ENCODE measurements around the gene IRGQ.
A peak's percentile ranks its signal among the peaks of the same experiment; 100 is the strongest.
"Not testable (repeated sequence)": the region's sequence is repeated elsewhere in the genome, so short reads cannot be mapped to it uniquely, and the experiment has no call there.

The IRGQ gene

DNA sequence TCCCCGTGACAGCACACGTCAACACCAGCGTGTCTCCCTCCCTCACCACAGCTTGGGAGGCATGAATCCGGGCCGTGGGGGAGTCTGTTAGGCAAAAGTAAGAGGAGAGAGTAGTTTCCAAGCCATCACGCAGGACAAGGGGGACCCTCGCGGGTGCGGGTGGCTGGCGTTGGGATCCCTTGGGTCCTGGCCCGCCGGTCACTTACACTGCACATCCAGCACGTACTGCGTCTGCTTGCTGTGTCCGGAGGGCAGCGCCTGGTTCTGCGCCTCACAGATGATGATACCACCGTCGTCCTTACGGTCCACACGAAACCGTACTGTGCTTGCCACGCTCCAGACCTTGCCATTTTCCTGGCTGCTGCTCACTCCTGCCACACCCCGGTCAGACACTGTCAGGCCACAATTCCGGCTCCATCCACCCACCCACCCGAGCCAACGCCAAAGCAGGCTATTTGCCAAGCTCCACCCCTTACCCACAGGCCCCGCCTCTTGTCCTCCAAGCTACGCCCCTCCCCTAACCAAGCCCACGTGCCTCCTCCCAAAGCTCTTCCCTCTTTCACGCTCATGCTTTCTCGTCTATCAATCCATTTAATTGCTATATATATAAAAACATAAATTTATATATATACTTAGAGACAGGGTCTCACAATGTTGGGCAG, 30.1 kb upstream of the IRGQ start:
- no peak for DNase-seq (ENCODE audit: low read depth in 2 of 3, low spot score in 2 of 3)

- DNase-seq (ENCODE audit: low read depth in 2 of 3, low spot score in 2 of 3), result peak; percentile 53 to 71 (median 61)
These were observed 29.0 kb upstream of the IRGQ start for GRCh38 chr19:43624933-43625332.

DNA sequence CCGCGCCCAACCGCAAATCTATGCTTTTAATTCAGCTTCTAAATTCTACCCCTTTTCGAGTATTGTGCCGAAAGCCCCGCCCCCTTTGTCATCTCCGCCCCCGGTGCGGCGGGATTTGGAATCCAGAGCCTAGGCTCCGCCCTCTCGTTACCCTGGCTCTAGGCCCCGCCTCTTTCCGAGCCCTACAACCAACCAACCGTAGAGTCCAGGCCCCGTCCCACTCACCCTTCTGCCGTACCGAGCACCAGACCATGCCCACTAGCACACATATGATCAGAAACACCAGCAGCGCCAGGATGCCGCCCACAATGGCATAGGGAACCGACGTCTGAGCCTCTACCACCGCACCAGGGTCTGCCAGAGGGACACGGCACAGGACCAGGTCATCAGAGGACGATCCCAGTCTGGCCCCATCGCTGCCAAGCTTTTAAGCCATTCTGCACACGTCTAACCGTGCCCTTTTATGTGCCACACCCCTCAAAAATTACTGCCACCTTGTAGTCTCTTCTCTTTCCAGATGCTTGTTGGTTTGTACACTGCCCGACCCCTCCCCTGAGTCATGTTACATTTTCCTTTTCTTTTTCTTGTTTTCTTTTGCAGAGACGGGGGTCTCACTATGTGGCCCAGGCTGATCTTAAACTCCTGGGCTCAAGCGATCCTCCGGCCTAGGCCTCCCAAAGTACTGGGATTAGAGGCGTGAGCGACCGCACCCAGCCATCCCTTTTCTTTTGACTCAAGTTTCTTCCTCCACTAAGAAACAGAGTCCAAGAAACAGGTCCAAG, 28.1 kb upstream of the IRGQ start:
- DNase-seq (ENCODE audit: low read depth in 2 of 3, low spot score in 2 of 3), result no peak

GRCh38 chr19:43622956-43623355, 27.0 kb upstream of the IRGQ start:
- no peak for DNase-seq (ENCODE audit: low read depth in 2 of 3, low spot score in 2 of 3)

DNA sequence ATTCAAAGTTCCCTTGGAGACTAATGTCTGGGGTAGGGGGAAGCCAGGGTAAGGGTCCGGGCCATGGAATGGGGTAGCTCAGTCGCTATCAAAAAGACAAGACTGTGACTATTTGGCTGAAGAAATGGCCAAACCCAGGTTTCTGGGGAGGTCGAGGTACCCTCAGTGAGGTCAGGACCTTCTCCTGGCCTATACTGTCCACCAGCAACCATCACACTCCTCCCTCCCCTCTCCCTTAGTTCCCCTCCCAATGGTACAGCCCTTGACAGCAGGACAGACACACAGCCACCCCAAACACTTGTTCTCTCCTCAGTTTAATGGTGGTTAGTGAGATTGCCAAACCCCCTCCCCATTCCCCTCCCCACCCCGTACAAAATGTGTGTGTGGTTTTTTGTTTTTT, 26.1 kb upstream of the IRGQ start:
- no peak for DNase-seq (ENCODE audit: low read depth in 2 of 3, low spot score in 2 of 3)

DNA sequence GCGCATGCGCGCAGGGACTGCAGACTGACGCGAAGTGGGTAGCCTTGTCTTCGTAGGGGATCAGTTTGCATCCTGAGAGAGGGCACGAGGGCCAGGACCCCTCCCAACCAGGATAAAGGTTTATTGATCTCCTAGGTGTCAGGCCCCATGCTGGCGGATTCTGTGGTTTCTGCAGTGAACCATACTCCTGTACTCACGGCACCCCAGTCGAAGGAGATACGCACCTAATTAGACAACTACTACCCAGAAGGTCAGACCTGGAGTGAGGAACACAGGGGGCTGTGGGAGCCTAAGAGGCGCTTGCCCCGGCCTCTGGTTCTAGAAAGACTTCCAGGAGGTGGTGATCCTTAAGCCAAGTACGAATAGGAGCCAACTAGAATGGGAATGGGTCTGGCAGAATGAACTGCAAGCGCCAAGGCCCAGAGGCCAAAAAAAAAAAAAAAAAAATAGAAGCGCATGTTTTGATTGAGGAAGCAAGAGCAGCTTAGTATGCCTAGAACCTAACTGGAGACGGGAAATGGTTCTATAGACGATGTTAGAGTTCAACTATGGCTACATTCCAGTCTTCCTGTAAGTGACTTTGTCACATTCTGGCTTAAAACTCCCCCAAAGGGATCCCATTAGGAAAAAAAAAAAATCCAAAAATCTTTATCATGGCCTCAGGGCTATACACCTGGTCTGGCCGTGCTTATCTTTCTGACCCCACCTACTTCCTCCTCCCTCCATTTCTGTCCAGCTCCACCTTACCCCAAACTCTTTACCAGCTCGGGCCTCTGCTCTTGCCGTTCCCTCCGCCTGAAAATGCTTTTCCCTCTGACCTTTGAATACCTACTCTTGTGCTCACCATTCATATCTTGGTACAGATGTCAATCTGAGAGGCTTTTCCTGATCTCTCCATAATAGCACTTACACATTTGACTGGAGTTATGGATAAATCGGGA, 24.4 kb upstream of the IRGQ start:
- no peak for DNase-seq (ENCODE audit: low read depth in 2 of 3, low spot score in 2 of 3)

DNA sequence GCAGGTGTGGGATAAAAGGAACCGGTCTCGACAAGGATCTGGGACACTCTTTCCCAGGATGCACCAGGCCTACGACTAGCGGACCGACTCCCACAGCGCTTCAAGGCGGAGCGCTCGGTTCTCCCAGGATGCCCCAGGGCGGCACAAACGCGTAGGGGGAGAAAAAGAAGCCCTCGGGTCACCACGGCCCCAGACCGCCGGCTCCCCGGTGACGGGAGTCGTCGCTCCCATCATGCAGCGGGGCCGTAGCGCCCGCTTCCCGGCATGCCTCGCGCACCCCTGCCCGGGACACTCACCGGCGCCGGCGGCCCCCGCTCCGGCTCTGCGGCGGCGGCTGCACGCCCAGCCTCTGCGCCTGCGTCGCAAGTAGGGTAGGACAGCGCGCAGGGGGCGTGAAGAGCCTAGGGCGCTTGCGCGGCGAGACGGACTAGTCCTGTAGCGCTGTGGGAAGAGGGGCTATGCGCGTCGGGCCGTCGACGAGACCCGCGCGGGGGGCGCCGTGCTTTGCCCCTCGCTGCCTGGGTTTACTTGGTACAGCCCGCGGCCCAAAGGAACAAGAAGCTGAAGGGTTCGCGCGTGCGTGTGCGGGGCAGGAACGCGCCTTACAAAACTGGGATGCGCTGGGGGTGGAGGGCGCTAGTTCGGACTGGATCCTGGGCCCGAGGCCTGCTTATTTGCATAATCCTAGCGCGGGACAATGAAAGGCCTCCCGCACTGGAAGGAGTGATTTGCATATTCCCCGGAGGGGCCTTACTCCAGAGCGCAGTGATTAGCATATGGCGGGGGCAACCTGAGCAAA, 23.5 kb upstream of the IRGQ start, which contains the start of gene ZNF428:
TSS of gene ZNF428 (minus strand) at position 368 of the 799 bp plus-strand sequence. CDS start 5,325 bp downstream, outside the sequence.
- peak; percentile 65 to 79 (median 78) for DNase-seq (ENCODE audit: low read depth in 2 of 3, low spot score in 2 of 3)

DNA sequence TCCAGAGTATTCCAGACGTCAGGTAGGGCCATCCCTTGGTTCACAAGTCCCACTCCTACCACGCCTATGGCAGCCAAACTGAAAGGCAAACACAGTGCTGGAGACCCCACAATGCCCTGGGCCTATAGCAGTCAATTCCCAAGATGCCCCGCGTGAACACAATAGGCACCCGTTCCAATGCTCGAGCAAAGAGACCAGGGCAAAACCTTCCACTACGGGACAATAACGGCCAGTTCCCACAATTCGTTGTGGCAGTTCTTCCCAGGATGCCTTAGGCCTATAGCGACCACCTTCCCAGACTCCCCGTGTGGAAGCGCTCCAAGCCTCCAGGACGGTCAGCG, 23.0 kb upstream of the IRGQ start:
- DNase-seq (ENCODE audit: low read depth in 2 of 3, low spot score in 2 of 3), result no peak

DNA sequence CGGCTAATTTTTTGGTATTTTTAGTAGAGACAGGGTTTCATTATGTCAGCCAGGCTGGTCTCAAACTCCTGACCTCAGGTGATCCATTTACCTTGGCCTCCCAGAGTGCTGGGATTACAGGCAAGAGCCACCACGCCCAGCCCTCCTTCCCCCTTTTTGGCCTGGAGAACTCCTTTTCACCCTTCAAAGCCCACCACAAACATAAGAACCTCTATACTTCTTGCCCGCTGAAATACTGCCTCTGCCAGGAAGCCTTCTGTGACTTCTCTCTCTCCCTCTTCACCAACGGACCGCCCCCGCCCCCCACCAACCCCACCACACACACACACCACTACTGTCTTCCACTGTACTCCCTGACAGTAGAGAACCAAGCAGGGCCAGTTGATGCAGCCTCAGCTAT, 21.0 kb upstream of the IRGQ start:
- DNase-seq (ENCODE audit: low read depth in 2 of 3, low spot score in 2 of 3), result no peak

- no peak for DNase-seq (ENCODE audit: low read depth in 2 of 3, low spot score in 2 of 3)
These were observed 20.4 kb upstream of the IRGQ start for GRCh38 chr19:43616306-43616705.

DNA sequence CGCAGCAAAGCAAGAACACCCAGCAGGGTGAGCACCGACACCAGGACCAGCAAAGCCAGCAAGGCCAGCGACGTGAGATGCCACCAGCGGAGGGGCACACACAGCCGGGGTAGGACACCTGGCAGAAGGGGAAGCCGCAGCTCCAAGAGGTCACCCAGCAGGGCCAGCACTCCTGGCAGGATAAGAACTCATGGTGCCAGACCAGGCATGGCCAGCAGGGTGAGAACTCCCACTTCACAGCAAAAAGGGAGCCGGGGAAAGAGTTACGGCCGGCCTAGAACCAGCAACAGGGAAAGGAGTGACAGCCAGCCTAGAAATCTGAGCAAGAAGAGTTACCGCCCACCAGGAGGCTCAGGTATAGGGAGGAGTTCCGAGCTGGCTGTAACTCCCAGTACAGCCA, 16.4 kb upstream of the IRGQ start:
- no peak for DNase-seq (ENCODE audit: low read depth in 2 of 3, low spot score in 2 of 3)

GRCh38 chr19:43611788-43612187, 15.9 kb upstream of the IRGQ start, which contains the start of gene SRRM5:
SRRM5 (plus strand) TSS chr19:43612088; CDS start chr19:43612122, 34 bp downstream.
- no peak for DNase-seq (ENCODE audit: low read depth in 2 of 3, low spot score in 2 of 3)

- DNase-seq (ENCODE audit: low read depth in 2 of 3, low spot score in 2 of 3), result no peak
These were observed 14.6 kb upstream of the IRGQ start for GRCh38 chr19:43610493-43610892.

DNA sequence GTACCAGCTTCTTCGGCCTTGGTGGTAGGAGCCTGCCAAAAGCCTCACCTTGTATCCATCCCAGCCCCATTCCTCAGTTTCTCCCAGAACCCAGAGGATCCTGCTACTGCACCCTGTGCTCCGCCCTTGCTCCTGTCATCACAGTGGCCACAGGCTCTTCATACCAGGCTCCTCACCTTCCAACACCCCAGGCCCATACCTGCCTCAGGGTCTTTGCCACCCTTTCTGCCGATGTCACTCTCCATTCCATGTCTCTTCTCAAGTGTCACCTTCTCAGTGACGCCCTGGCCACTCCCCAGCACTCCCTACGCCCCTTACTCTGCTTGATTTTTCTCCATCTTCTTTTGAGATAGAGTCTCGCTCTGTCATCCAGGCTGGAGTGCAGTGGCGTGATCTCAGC, 13.9 kb upstream of the IRGQ start:
- no peak for DNase-seq (ENCODE audit: low read depth in 2 of 3, low spot score in 2 of 3)

DNA sequence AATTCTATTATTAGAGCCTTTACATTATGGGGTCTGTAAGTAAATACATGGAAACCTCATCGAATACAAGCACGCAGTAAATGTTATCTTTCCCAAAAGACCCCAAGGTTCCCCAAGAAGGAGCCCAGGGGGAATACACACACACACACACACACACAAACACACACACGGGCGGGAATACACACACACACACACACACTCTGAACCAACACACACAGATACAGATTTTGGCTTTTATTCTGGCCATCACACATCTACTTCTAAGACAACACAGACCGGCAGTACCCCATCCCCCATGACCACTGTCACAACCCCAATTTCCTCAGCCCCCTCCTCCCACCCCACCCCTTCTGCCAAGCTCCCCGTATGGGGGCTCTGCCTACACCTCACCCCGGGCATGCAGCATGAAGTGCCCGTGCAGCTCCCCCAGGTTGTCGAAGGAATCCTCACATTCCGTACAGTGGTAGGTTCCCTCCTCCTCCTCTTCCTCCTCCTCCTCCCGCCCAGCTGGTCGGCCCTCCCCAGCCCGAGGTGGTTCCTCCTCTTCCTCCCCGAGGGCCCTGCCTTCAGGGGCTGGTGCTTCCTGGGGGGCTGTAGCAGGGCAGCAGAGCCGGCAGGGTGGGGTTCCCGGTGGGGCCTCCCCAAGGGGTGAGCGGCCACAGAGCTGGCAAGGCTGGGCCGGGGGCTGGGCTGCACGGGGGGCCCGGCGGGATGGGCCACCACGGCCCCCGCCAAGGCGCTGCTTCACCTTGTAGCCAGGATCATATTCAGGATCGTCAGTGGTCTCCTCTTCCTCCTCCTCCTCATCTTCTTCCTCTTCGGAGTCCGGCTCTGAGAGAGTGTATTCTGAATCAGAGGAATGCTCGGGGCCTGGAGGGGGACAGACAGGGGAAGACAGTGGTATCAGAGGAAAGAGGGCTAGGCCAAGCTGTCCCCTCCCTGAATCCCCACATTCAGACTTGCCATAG, 11.6 kb upstream of the IRGQ start:
- DNase-seq (ENCODE audit: low read depth in 2 of 3, low spot score in 2 of 3), result no peak

DNA sequence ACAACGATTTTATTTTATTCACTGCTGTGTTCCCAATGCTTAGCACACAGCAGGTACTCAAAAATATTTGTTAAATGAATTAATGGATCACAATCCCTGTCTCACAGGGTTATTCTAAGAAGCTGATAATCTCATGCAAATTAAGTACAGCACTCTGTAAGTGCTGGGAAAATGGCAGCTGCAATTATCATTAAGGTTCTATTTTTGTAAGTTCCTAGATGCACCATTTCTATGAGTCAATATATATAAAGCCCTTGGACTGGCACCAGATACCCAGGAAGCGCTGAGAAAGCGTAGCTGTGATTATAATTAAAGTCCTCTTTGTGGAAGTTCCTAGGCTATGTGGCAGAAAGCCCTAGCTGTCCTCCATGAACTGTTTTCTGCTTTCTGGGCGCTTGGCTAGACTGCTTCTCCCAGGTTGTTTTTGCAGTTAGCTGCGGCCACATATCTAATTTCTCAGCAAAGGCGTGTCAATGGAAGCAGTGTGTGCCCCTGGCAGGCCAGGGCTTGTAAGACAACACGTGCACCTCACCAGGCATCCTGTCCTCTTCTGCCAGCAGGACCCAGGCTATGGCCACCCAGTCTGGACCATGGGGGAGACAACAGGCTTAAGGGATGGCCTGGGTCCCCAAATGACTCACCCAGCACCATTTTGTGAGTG, 10.8 kb upstream of the IRGQ start:
- DNase-seq (ENCODE audit: low read depth in 2 of 3, low spot score in 2 of 3), result no peak

DNA sequence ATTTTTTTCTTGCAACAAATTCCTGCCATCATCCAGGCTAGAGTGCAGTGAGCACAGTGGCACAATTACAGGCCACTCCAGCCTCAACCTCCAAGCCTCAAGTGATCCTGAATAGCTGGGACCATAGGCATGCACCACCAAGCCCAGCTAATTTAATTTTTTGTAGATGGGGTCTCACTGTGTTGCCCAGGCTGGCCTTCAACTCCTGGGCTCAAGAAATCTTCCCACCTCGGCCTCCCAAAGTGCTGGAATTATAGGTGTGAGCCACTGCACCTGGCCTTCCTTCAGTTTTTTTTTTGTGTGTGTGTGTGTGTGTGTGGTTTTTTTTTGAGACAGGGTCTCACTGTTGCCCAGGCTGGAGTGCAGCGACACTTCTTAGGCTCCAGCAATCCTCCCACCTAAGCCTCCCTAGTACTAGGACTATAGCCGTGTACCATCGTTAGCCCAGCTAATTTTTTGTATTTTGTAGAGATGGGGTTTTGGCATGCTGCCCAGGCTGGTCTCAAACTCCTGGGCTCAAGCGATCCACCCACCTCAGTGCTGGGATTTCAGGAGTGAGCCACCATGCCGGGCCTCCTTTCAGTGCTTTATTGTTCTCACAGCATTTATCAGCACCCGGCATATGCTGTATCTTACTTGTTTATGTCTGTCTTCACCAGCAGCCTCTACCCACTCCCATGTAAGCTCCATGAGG, 10.1 kb upstream of the IRGQ start:
- DNase-seq (ENCODE audit: low read depth in 2 of 3, low spot score in 2 of 3), result no peak

DNA sequence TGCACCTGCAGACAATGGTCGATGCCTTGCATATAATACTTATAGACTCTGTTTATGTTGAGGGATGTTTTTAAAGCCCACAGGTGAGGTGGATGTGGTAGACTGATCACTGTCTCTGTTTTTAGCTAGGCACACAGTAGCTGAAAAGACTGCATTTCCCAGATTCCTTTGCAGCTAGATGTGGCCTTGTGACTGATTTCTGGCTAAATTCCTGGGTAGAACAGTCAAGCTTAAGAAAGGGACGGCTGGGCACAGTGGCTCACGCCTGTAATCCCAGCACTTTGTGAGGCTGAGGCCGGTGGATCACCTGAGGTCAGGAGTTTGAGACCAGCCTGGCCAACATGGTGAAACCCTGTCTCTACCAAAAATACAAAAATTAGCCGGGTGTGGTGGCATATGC, 4.4 kb upstream of the IRGQ start:
- DNase-seq (ENCODE audit: low read depth in 2 of 3, low spot score in 2 of 3), result not testable (repeated sequence)

Data from activated CD8-positive, alpha-beta memory T cell treated with anti-CD3 and anti-CD28 coated beads for 48 hours (primary cell).